Breast epithelium (tissue), 4 donors: ENCODE results near the gene SGTA. TPM values are rescaled to one million over a fixed set of nuclear protein-coding genes. Genes with fewer than 3 reads are reported as not detected.

ENCODE experiments used
- DNase-seq, 2 donors: peaks; one replicate each; pipeline ENCODE4 v3.0.0-alpha.2; 2019; ENCODE audit warnings: low spot score in 2 of 2
- H3K27ac ChIP-seq, 2 donors: fragments of 200-600 bp; sonication (generic) in 1 of 2; one replicate each; pipeline ENCODE4 v1.5.1; 2016 to 2019; ENCODE audit warnings: mild to moderate bottlenecking in 1 of 2
- H3K27me3 ChIP-seq, 2 donors: fragments of 200-600 bp; sonication (generic) in 1 of 2; one replicate each; pipeline versions ENCODE4 v1.5.1 to v1.6.0; 2017 to 2019; ENCODE audit warnings: control low read depth in 1 of 2, mild to moderate bottlenecking in 1 of 2
- H3K36me3 ChIP-seq: fragments of 200-600 bp; one replicate; pipeline ENCODE4 v1.5.1; 2019
- H3K4me1 ChIP-seq, 2 donors: fragments of 200-600 bp; sonication (generic); one replicate each; pipeline ENCODE4 v1.5.1; 2016 to 2019; ENCODE audit warnings: control low read depth in 1 of 2
- H3K4me3 ChIP-seq, 3 donors: fragments of 200-600 bp; sonication (generic); 1 replicate in 2 of 3; 2 replicates in 1 of 3; pipeline ENCODE4 v1.5.1; 2016 to 2019; ENCODE audit warnings: mild to moderate bottlenecking in 3 of 3, moderate library complexity in 2 of 3
- H3K9me3 ChIP-seq, 2 donors: fragments of 200-600 bp; sonication (generic) in 1 of 2; one replicate each; pipeline ENCODE4 v1.5.1; 2016 to 2019; ENCODE audit warnings: control low read depth in 1 of 2
- POLR2A ChIP-seq: fragments of 450-650 bp; IDR thresholded peaks from one replicate; pipeline ENCODE4 v1.6.1; 2016; ENCODE audit warnings: antibody characterized with exemption, mild to moderate bottlenecking, moderate library complexity
- POLR2AphosphoS5 ChIP-seq, 3 donors: sonication (generic); formaldehyde crosslinking; IDR thresholded peaks; one replicate each; pipeline ENCODE4 v1.6.1; 2017; ENCODE audit warnings: antibody characterized with exemption in 3 of 3
- intact Hi-C: fragments of 100-400 bp; cut with DNase I; formaldehyde crosslinking; loops from one replicate; pipeline ENCODE4 v1.15.1; 2023; ENCODE audit warnings: low total_unique reads
- total RNA-seq, 3 donors: library from RNA; depleted of rRNA; stranded (reverse); fragments of >200 nt; gene quantifications; one replicate each; pipeline ENCODE4 v1.1.0, GENCODE V29; 2016
- TF ChIP-seq, protein P1 (sequence below), 3 donors: fragments of 450-650 bp; IDR thresholded peaks; one replicate each; pipeline ENCODE4 v1.5.1; 2016 to 2017; ENCODE audit warnings: antibody characterized with exemption in 3 of 3, mild to moderate bottlenecking in 3 of 3, moderate library complexity in 3 of 3

Gene SGTA
- total RNA-seq, 3 donors from 2014 or later = 40.3 to 45.2 (median 42.1) TPM

DNA sequence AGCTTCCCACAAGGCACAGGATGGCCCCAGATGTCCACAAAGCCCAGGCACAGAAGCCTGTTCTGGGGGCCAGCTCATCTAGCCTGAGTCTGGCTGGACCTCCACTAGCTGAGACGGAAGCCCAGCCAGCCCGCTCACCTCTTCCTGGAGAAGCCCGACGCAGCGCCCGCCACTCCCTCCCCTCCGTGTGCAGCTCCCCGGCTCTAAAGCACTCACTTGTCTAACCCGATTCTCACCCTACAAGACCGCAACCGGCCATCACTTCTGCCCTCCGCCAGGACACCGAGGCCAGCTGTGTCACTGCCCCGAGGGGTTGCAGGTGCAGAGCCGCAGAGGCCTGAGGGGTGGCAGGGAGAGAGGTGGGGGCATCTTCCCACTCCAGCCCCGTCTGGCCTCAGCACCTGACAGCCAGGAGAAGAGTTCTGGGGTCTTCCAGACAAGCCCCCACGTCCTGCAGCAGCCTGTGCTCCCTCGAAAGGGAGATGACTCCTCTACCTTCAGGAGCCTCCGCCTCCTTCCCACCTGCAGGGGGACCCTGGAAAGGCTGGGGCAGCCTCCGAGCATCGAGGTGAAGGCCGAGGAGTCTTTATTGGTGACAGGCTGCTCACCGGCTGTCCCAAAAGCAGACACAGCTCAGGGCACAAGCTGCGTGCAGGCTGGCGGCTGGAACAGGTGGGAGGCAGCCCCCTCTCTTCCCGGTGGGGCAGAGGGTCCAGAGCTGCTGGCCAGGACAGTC lies 56.0 kb downstream of the SGTA start:
- no peaks in the 10 kb centered on the region for H3K9me3 ChIP-seq
- H3K27ac ChIP-seq = no peak overlapping the region
- no peaks in the 10 kb centered on the region for H3K36me3 ChIP-seq
- H3K4me1 ChIP-seq = no peaks in the 10 kb centered on the region
- DNase-seq = no peak
- intact Hi-C loops = no loop called here
- no peak overlapping the region for H3K4me3 ChIP-seq
- no peak for TF ChIP-seq POLR2A
- peaks cover 0 to 3% of the 10 kb centered on the region in 2 donors for H3K27me3 ChIP-seq

DNA sequence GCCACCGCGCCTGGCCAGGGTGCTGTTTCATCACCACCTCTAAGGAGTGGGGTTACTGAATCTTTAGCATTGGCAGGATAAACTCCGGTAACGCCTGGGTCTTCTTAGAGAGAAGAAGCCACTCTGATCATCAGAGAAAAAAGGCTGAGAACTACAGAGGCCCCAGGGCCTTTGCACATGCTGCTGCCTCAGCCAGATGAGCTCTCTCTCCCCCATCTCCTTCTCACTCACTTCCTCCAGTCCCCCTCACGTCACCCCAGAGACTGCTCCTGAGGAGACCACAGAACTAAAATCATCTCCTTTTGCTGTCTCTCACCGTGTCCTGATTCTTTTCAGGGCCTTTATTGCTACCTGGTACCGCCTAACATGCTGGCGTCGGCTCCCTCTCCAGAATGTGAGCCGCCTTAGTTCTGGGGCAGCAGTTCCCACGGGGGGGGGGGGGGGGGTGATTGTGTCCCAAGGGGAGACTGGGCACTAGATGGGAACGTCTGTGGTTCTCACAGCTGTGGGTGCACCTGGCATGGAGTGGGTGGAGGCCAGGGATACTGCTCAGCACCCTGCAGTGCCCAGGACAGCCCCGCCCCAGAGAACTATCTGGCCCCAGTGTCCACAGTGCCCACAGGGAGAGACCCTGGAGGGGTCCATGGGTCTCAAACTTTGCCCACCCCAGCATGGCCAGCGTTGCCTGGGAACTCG lies 56.8 kb downstream of the SGTA start:
- H3K4me3 ChIP-seq = no peak overlapping the region
- TF ChIP-seq POLR2AphosphoS5 (IDR thresholded peaks at IDR 0.05) (no peak), POLR2A (no peak)
- TF ChIP-seq, protein P1, sequence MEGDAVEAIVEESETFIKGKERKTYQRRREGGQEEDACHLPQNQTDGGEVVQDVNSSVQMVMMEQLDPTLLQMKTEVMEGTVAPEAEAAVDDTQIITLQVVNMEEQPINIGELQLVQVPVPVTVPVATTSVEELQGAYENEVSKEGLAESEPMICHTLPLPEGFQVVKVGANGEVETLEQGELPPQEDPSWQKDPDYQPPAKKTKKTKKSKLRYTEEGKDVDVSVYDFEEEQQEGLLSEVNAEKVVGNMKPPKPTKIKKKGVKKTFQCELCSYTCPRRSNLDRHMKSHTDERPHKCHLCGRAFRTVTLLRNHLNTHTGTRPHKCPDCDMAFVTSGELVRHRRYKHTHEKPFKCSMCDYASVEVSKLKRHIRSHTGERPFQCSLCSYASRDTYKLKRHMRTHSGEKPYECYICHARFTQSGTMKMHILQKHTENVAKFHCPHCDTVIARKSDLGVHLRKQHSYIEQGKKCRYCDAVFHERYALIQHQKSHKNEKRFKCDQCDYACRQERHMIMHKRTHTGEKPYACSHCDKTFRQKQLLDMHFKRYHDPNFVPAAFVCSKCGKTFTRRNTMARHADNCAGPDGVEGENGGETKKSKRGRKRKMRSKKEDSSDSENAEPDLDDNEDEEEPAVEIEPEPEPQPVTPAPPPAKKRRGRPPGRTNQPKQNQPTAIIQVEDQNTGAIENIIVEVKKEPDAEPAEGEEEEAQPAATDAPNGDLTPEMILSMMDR (IDR thresholded peaks at IDR 0.05) = no peak
- H3K36me3 ChIP-seq = no peaks in the 10 kb centered on the region
- DNase-seq = no peak
- no peak overlapping the region for H3K27ac ChIP-seq
- no peaks in the 10 kb centered on the region for H3K4me1 ChIP-seq
- H3K9me3 ChIP-seq = no peaks in the 10 kb centered on the region
- intact Hi-C loops = no loop called here
- peaks cover 0 to 3% of the 10 kb centered on the region in 2 donors for H3K27me3 ChIP-seq

- no peaks in the 10 kb centered on the region for H3K9me3 ChIP-seq
- intact Hi-C loops = no loop called here
- H3K27ac ChIP-seq = no peak overlapping the region
- no peaks in the 10 kb centered on the region for H3K4me1 ChIP-seq
- DNase-seq = no peak
- TF ChIP-seq POLR2A = no peak
- no peak for TF ChIP-seq POLR2AphosphoS5 (IDR thresholded peaks at IDR 0.05)
- TF ChIP-seq, protein P1 (IDR thresholded peaks at IDR 0.05) = no peak
- H3K36me3 ChIP-seq = no peaks in the 10 kb centered on the region
- peaks cover 3 to 4% of the 10 kb centered on the region in 2 donors for H3K27me3 ChIP-seq
- H3K4me3 ChIP-seq = no peak overlapping the region
Observed at GRCh38 chr19:2724148-2724557, 58.9 kb downstream of the SGTA start.

DNA sequence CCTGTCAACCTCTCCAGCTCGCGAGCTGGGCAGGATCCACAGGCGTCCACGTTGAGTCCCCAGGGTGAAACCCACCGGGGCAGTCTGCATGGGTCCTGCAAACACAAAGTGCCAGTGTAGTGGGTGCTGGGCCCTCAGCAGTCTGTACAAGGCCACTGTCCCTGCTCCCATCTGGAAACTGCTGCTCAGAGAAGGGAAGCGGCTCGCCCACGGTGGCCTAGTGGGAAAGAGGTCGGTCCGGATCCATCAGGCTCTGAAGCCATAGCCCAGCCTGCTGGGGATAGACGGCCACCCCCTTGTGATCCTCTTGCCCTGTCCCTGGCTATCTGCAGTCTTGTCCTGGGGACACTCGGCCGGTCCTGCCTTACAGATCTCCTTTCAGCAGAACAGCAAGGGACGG lies 59.3 kb downstream of the SGTA start:
- DNase-seq = no peak
- peaks cover 3 to 4% of the 10 kb centered on the region in 2 donors for H3K27me3 ChIP-seq
- H3K4me1 ChIP-seq = no peaks in the 10 kb centered on the region
- intact Hi-C loops = no loop called here
- TF ChIP-seq POLR2AphosphoS5 (IDR thresholded peaks at IDR 0.05) (no peak), POLR2A (no peak)
- TF ChIP-seq, protein P1 (IDR thresholded peaks at IDR 0.05) = no peak
- no peaks in the 10 kb centered on the region for H3K36me3 ChIP-seq
- H3K27ac ChIP-seq = no peak overlapping the region
- H3K9me3 ChIP-seq = no peaks in the 10 kb centered on the region
- no peak overlapping the region for H3K4me3 ChIP-seq

- no peaks in the 10 kb centered on the region for H3K4me1 ChIP-seq
- TF ChIP-seq POLR2A = no peak
- TF ChIP-seq, protein P1 (IDR thresholded peaks at IDR 0.05) = no peak
- TF ChIP-seq POLR2AphosphoS5 (IDR thresholded peaks at IDR 0.05) = no peak
- H3K36me3 ChIP-seq = no peaks in the 10 kb centered on the region
- intact Hi-C loops = no loop called here
- no peak overlapping the region for H3K27ac ChIP-seq
- peak overlapping the region in 2 of 3 donors; percentile 12 to 34 for H3K4me3 ChIP-seq
- peaks cover 3 to 4% of the 10 kb centered on the region in 2 donors for H3K27me3 ChIP-seq
- H3K9me3 ChIP-seq = no peaks in the 10 kb centered on the region
- no peak for DNase-seq
Observed at GRCh38 chr19:2723345-2723715, 59.7 kb downstream of the SGTA start.
